NK-92 treated with Interleukin-12 subunit alpha and Interleukin-12 subunit beta, amount 100 ng/mL, for 24 hours (cell line): ENCODE results near the gene GSTT4.
"Not testable (repeated sequence)": the region's sequence is repeated elsewhere in the genome, so short reads cannot be mapped to it uniquely, and the experiment has no call there.

Source experiments
- DNase-seq: peaks from one replicate; lab custom pipeline; 2025; lab: John Stamatoyannopoulos, UW

GSTT4 gene

DNA sequence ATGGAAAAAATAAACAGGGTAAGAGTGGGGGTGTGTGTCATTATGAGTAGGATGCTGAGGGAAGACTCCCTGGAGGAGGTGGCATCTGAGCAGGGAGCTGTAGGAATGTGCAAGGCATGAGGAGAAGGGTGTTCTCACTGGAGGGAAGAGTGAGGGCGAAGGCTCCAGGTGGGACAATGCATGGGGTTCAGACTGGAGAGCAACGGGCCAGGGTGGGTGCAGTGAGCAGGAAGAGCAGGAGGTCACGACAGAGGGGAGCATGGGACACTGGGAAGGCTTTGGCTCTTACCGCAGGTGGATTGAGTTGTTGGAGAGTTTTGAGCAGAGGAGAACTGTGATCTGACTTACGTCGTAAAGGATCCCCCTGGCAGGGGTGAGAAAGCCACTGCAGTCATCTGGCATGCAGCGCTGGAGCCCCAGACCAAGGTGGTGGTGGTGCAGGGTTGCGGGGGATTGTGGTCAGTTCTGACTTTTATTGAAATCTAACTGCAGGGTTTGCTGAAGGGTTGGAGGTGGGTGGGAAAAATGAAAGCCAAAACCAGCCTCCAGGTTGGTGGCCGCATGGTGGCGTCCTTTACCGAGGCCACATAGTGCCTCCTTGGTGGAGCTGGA, 52.4 kb downstream of the GSTT4 start:
- not testable (repeated sequence) for DNase-seq

DNA sequence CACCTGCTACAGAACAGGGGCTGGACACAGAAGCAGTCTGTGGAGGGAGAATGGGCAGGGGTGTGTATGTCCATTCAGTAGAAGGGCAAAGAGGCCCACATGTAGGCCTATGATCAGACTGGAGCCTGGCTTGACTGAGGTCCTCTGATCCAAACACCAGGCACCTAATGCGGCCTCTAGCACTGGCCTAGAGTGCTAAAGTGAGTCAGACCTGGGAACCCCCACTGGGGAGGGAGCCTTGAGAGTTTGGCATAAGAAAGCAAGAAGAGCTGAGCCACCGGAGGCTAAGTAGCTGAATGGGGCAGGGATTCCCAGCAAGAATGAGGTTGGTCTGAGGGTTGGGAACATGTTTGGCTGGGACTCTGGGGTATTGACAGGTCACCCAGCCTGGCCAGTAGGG, 53.9 kb downstream of the GSTT4 start:
- not testable (repeated sequence) for DNase-seq

DNA sequence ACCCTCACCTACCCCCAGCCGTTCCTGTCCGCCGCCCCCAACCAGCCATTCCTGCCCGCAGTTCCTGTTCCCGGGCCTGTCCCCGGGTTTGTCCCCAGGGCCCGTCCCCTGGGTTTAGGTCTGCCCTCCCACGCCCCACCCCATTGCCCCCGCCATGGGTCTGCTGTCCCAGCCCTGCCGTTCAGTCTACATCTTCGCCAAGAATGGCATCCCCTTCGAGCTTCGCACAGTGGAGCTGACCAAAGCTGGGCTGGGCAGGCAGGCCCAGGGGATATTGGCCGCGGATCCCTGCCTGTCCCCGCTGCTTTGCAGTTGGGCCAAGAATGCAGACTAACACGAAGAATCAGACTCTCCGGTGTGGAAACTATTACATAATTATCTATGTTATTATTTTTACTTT, 55.5 kb downstream of the GSTT4 start:
- not testable (repeated sequence) for DNase-seq
